ENCODE measurements around the gene SETD5.
A peak's percentile ranks its signal among the peaks of the same experiment; 100 is the strongest.

Gene SETD5

DNA sequence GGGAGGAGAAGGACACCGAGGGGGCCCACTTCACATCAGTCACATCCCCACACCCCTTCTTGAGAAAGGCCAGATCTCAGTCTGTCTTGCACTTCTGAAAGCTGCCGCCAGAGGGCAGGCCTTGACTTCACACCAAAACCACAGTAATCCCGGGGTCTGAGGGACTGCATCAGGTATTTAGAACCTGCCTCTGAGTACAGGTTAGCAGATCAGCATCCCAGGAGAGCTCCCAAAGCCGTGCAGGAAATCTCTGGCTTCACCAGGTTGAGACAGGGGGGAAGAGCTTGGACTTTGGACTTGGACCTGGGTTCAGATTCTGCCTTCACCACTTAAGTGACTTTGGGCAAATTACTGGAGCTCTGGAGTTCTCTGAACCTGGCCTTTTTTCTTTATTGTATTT, 105.9 kb downstream of the SETD5 start:
- DNase-seq (ENCODE audit: extremely low read depth, low read depth) = peak; percentile 37
- H3K4me3 ChIP-seq (replicated peaks; ENCODE audit: low read depth, low read length) = no peak overlapping the region
- TF ChIP-seq, protein P1, sequence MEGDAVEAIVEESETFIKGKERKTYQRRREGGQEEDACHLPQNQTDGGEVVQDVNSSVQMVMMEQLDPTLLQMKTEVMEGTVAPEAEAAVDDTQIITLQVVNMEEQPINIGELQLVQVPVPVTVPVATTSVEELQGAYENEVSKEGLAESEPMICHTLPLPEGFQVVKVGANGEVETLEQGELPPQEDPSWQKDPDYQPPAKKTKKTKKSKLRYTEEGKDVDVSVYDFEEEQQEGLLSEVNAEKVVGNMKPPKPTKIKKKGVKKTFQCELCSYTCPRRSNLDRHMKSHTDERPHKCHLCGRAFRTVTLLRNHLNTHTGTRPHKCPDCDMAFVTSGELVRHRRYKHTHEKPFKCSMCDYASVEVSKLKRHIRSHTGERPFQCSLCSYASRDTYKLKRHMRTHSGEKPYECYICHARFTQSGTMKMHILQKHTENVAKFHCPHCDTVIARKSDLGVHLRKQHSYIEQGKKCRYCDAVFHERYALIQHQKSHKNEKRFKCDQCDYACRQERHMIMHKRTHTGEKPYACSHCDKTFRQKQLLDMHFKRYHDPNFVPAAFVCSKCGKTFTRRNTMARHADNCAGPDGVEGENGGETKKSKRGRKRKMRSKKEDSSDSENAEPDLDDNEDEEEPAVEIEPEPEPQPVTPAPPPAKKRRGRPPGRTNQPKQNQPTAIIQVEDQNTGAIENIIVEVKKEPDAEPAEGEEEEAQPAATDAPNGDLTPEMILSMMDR (IDR thresholded peaks at IDR 0.05; ENCODE audit: low read depth, low read length, missing control alignments) = peak; percentile 95

DNA sequence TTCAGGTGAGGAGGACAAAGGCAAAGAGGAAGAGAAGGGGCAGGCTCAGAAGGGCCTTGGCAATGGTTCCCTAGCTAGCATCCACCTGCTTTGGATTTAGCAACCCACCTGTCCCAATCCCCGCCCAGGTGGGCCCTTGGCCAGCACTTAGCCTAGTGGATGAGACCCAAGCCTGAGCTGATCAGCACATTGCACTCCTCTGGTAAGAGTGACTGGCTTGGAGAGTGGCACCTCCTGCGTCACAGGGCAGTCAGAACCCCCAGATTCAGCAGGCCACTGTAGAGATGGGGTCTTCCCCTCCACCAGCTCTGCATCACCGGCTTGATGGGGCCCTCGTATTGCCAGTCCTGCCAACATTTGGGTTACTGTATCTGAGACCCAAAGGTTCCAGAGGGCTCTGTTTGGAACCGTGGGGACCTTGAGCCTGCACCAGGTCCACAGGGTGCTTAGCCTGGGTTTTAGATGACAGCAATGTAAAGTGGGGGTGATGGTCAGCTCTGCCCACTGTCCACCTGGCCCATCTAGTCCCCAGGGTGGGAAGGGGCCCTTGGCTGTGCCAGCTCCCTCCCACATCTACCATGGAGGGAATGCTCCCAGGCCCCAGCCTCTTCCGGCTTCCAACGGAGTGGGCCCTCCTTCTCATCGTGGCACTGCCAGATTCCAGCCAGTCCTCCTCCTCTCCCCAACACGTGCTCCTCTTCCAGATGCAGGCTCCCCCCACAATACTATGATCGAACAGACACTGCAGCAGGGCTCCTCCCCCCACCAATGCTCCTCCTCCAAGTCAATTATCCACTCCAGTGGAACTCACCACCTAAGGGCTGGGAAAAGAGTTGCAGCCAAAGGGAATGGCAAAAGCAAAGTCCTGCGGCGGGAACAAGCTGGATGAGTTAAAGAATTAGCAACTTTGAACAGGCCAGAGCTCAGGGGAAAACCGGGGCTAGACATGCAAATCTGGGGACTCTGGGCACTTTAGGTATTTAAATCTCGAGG, 110.5 kb downstream of the SETD5 start:
- DNase-seq (ENCODE audit: extremely low read depth, low read depth) = no peak
- TF ChIP-seq, protein P1 (IDR thresholded peaks at IDR 0.05; ENCODE audit: low read depth, low read length, missing control alignments) = no peak
- H3K4me3 ChIP-seq (replicated peaks; ENCODE audit: low read depth, low read length) = no peak overlapping the region

DNA sequence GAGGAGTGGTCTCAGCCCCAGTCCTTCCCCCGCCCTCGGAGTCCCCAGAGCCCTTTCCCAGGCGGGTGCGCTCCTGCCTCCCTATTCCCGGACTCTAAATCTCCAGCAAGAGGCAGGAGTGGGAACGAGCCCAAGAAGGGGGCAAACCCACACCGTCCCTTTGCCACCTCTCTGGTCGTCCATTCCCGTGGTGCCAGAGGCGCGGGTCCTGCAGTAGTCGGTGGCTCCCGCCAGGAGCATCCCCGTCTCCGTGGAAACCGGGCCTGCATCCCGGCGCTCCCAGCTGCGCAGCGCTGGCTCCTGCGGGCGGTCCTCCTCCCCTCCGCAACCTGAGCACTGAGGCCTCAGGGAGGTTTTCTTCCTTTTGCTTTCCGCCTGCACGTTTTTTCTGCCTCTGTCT, 111.4 kb downstream of the SETD5 start:
- no peak overlapping the region for H3K4me3 ChIP-seq (replicated peaks; ENCODE audit: low read depth, low read length)
- TF ChIP-seq, protein P1 (IDR thresholded peaks at IDR 0.05; ENCODE audit: low read depth, low read length, missing control alignments) = no peak
- DNase-seq (ENCODE audit: extremely low read depth, low read depth) = no peak

DNA sequence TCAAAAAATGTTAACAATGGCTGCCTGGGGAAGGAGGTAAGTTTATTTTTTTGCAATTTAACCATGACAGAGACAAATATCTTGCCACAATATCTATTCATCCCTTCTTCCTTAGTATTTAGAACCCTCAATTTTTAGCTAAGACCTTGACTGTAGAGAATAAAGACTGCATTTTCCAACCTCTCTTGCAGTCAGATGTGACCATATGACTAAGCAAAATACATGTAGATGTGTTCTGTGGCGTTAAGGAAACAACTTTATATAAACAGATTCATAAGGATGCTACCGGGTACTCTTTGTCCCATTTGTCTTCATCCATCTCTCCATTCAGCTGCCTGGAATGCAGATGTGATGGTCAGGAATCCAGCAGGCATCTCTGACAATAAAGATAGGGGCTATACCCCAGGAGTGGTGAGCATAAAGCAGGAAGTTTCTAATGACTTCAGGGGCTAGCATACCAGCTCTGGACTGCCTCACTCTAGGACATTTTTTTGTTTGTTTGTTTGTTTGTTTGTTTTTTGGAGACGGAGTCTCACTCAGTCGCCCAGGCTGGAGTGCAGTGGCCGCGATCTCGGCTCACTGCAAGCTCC, 115.1 kb downstream of the SETD5 start:
- no peak overlapping the region for H3K4me3 ChIP-seq (replicated peaks; ENCODE audit: low read depth, low read length)
- TF ChIP-seq, protein P1 (IDR thresholded peaks at IDR 0.05; ENCODE audit: low read depth, low read length, missing control alignments) = no peak
- no peak for DNase-seq (ENCODE audit: extremely low read depth, low read depth)

DNA sequence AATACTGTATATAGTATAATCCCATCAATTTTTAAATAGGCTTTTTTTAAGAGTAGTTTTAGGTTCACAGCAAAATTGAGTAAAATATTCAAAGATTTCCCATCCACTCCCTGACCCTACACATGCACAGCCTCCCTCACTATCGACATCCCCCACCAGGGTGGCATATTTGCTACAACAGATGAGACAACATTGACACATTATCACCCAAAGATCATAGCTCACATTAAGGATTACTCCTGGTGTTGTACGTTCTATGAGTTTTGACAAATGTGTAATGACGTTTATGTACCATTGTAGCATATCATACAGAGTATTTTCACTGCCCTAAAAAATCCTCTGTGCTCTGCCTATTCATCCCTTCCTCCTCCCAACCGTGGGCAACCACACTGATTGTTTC, 116.9 kb downstream of the SETD5 start:
- TF ChIP-seq, protein P1 (IDR thresholded peaks at IDR 0.05; ENCODE audit: low read depth, low read length, missing control alignments) = no peak
- no peak overlapping the region for H3K4me3 ChIP-seq (replicated peaks; ENCODE audit: low read depth, low read length)
- no peak for DNase-seq (ENCODE audit: extremely low read depth, low read depth)

DNA sequence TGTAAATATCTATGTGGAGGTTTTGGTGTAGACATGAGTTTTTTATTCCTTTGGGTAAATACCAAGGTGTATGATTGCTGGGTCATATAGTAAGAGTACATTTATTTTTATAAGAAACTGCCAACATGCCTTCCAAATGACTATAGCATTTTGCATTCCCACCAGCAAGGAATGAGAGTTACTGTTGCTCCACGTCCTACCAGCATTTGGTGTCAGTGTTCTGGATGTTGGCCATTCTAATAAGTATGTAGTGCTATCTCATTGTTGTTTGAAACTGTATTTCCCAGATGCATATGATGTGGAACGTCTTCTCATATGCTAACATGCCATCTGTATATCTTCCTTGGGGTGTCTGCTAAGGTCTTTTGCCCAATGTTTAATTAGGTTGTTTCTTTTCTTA, 117.5 kb downstream of the SETD5 start:
- H3K4me3 ChIP-seq (replicated peaks; ENCODE audit: low read depth, low read length) = no peak overlapping the region
- DNase-seq (ENCODE audit: extremely low read depth, low read depth) = no peak
- TF ChIP-seq, protein P1 (IDR thresholded peaks at IDR 0.05; ENCODE audit: low read depth, low read length, missing control alignments) = no peak

All from HFF-Myc (cell line).